ENCODE data around the gene BASP1.

Gene BASP1

GRCh38 chr5:17217493-17218352 lies at the start of gene BASP1:
Gene BASP1, plus strand, starts transcription at chr5:17217631. Its CDS starts 57,586 bp downstream, at chr5:17275217.
- ATAC-seq (peak; percentile 55), DNase-seq (no peak)
- H3K27me3 Mint-ChIP-seq = peaks cover 51% of the 10 kb centered on the region
- H3K9me3 Mint-ChIP-seq = no peaks in the 10 kb centered on the region
- no peak within 1 kb of the TSS for H3K27ac Mint-ChIP-seq
- H3K4me1 Mint-ChIP-seq = peaks cover 18% of the 10 kb centered on the region
- peak within 1 kb of the TSS; percentile 63 to 71 for H3K4me3 Mint-ChIP-seq

GRCh38 chr5:17169507-17169906 lies 47.9 kb upstream of the BASP1 start:
- ATAC-seq (no peak), DNase-seq (no peak)
- H3K9me3 Mint-ChIP-seq = no peaks in the 10 kb centered on the region
- no peak overlapping the region for H3K4me3 Mint-ChIP-seq
- no peaks in the 10 kb centered on the region for H3K27me3 Mint-ChIP-seq
- H3K27ac Mint-ChIP-seq = no peak overlapping the region
- H3K4me1 Mint-ChIP-seq = no peaks in the 10 kb centered on the region

GRCh38 chr5:17172791-17173190 lies 44.6 kb upstream of the BASP1 start:
- DNase-seq = no peak
- Mint-ChIP-seq H3K9me3 (no peaks in the 10 kb centered on the region), H3K27ac (no peak overlapping the region), H3K4me1 (no peaks in the 10 kb centered on the region), H3K27me3 (no peaks in the 10 kb centered on the region), H3K4me3 (no peak overlapping the region)
- no peak for ATAC-seq

GRCh38 chr5:17174965-17175364 lies 42.5 kb upstream of the BASP1 start:
- DNase-seq = no peak
- no peak overlapping the region for H3K27ac Mint-ChIP-seq
- H3K4me1 Mint-ChIP-seq = no peaks in the 10 kb centered on the region
- ATAC-seq = no peak
- H3K9me3 Mint-ChIP-seq = no peaks in the 10 kb centered on the region
- H3K4me3 Mint-ChIP-seq = no peak overlapping the region
- H3K27me3 Mint-ChIP-seq = no peaks in the 10 kb centered on the region

- ATAC-seq (no peak), DNase-seq (no peak)
- H3K4me1 Mint-ChIP-seq = no peaks in the 10 kb centered on the region
- no peak overlapping the region for H3K4me3 Mint-ChIP-seq
- H3K9me3 Mint-ChIP-seq = no peaks in the 10 kb centered on the region
- H3K27ac Mint-ChIP-seq = peak overlapping the region in 1 of 2 donors; percentile 31
- no peaks in the 10 kb centered on the region for H3K27me3 Mint-ChIP-seq
Measured at GRCh38 chr5:17177501-17178372, 39.7 kb upstream of the BASP1 start.

- no peaks in the 10 kb centered on the region for H3K9me3 Mint-ChIP-seq
- no peak overlapping the region for H3K27ac Mint-ChIP-seq
- ATAC-seq (no peak), DNase-seq (no peak)
- no peaks in the 10 kb centered on the region for H3K4me1 Mint-ChIP-seq
- H3K27me3 Mint-ChIP-seq = no peaks in the 10 kb centered on the region
- H3K4me3 Mint-ChIP-seq = no peak overlapping the region
Measured at GRCh38 chr5:17178373-17178675, 39.1 kb upstream of the BASP1 start.

- no peak for ATAC-seq
- peaks cover 4% of the 10 kb centered on the region for H3K27me3 Mint-ChIP-seq
- H3K27ac Mint-ChIP-seq = no peak overlapping the region
- H3K4me1 Mint-ChIP-seq = no peaks in the 10 kb centered on the region
- DNase-seq = no peak
- H3K9me3 Mint-ChIP-seq = no peaks in the 10 kb centered on the region
- no peak overlapping the region for H3K4me3 Mint-ChIP-seq
Measured at GRCh38 chr5:17180330-17180843, 37.0 kb upstream of the BASP1 start.

- peaks cover 8% of the 10 kb centered on the region for H3K27me3 Mint-ChIP-seq
- H3K27ac Mint-ChIP-seq = no peak overlapping the region
- no peaks in the 10 kb centered on the region for H3K9me3 Mint-ChIP-seq
- no peak for DNase-seq
- no peak overlapping the region for H3K4me3 Mint-ChIP-seq
- no peaks in the 10 kb centered on the region for H3K4me1 Mint-ChIP-seq
- ATAC-seq = peak; percentile 39
Measured at GRCh38 chr5:17180864-17181723, 36.3 kb upstream of the BASP1 start.

- Mint-ChIP-seq H3K9me3 (no peaks in the 10 kb centered on the region), H3K27me3 (peaks cover 19% of the 10 kb centered on the region), H3K4me3 (no peak overlapping the region), H3K4me1 (no peaks in the 10 kb centered on the region), H3K27ac (no peak overlapping the region)
- no peak for DNase-seq
- ATAC-seq = no peak
Measured at GRCh38 chr5:17182494-17182893, 34.9 kb upstream of the BASP1 start.

GRCh38 chr5:17182981-17183380 lies 34.5 kb upstream of the BASP1 start:
- Mint-ChIP-seq H3K27ac (no peak overlapping the region), H3K9me3 (no peaks in the 10 kb centered on the region), H3K27me3 (peaks cover 24% of the 10 kb centered on the region), H3K4me3 (no peak overlapping the region), H3K4me1 (no peaks in the 10 kb centered on the region)
- ATAC-seq = no peak
- DNase-seq = no peak

- ATAC-seq (no peak), DNase-seq (no peak)
- Mint-ChIP-seq H3K27me3 (peaks cover 26% of the 10 kb centered on the region), H3K4me1 (no peaks in the 10 kb centered on the region), H3K27ac (no peak overlapping the region), H3K9me3 (no peaks in the 10 kb centered on the region), H3K4me3 (no peak overlapping the region)
Measured at GRCh38 chr5:17183831-17184230, 33.6 kb upstream of the BASP1 start.

- peaks cover 6% of the 10 kb centered on the region for H3K4me1 Mint-ChIP-seq
- no peak overlapping the region for H3K4me3 Mint-ChIP-seq
- H3K27ac Mint-ChIP-seq = no peak overlapping the region
- DNase-seq (no peak), ATAC-seq (no peak)
- peaks cover 33% of the 10 kb centered on the region for H3K27me3 Mint-ChIP-seq
- H3K9me3 Mint-ChIP-seq = no peaks in the 10 kb centered on the region
Measured at GRCh38 chr5:17184588-17184987, 32.8 kb upstream of the BASP1 start.

- DNase-seq (no peak), ATAC-seq (no peak)
- no peak overlapping the region for H3K27ac Mint-ChIP-seq
- H3K4me1 Mint-ChIP-seq = peaks cover 6% of the 10 kb centered on the region
- H3K27me3 Mint-ChIP-seq = peaks cover 35% of the 10 kb centered on the region
- H3K4me3 Mint-ChIP-seq = no peak overlapping the region
- H3K9me3 Mint-ChIP-seq = no peaks in the 10 kb centered on the region
Measured at GRCh38 chr5:17185349-17185748, 32.1 kb upstream of the BASP1 start.

- H3K4me3 Mint-ChIP-seq = no peak overlapping the region
- no peak overlapping the region for H3K27ac Mint-ChIP-seq
- no peaks in the 10 kb centered on the region for H3K9me3 Mint-ChIP-seq
- H3K4me1 Mint-ChIP-seq = peaks cover 6% of the 10 kb centered on the region
- DNase-seq (no peak), ATAC-seq (no peak)
- H3K27me3 Mint-ChIP-seq = peaks cover 35% of the 10 kb centered on the region
Measured at GRCh38 chr5:17185773-17186172, 31.7 kb upstream of the BASP1 start.

- ATAC-seq (no peak), DNase-seq (no peak)
- no peaks in the 10 kb centered on the region for H3K9me3 Mint-ChIP-seq
- H3K27ac Mint-ChIP-seq = no peak overlapping the region
- H3K4me1 Mint-ChIP-seq = peaks cover 6% of the 10 kb centered on the region
- H3K27me3 Mint-ChIP-seq = peaks cover 35% of the 10 kb centered on the region
- no peak overlapping the region for H3K4me3 Mint-ChIP-seq
Measured at GRCh38 chr5:17186256-17186655, 31.2 kb upstream of the BASP1 start.
